ENCODE data around the gene UGT2B7. TPM values are rescaled to one million over a fixed set of nuclear protein-coding genes. Genes with fewer than 3 reads are reported as not detected.

Gene UGT2B7
- total and polyA plus RNA-seq, 11 donors, result not detected

- DNase-seq (no peak), ATAC-seq (no peak)
- TF ChIP-seq POLR2A (IDR thresholded peaks at IDR 0.05) (no peak), CTCF (IDR thresholded peaks at IDR 0.05) (no peak)
- no peak overlapping the region for H3K4me3 ChIP-seq
- no peaks in the 10 kb centered on the region for H3K4me1 ChIP-seq
- H3K9me3 ChIP-seq, result no peaks in the 10 kb centered on the region
- H3K27me3 ChIP-seq, result no peaks in the 10 kb centered on the region
- no peak overlapping the region for H3K27ac ChIP-seq
- no peaks in the 10 kb centered on the region for H3K36me3 ChIP-seq
- whole genome bisulfite sequencing, 4 donors, result 72 to 77% (median 74%) methylated on average over 6 of the region's 6 CpGs
- intact Hi-C loops (cut with DNase I), result no loop called here
These were observed 37.7 kb upstream of the UGT2B7 start for GRCh38 chr4:69058410-69059059.

GRCh38 chr4:69060651-69061308 lies 35.5 kb upstream of the UGT2B7 start:
- 67 to 86% (median 78%) methylated on average over 3 to 5 of the region's 5 CpGs for WGBS, 4 donors
- no peak for DNase-seq
- H3K9me3 ChIP-seq, result no peaks in the 10 kb centered on the region
- no peaks in the 10 kb centered on the region for H3K36me3 ChIP-seq
- H3K4me1 ChIP-seq, result no peaks in the 10 kb centered on the region
- H3K27me3 ChIP-seq, result no peaks in the 10 kb centered on the region
- no peak for ATAC-seq
- H3K27ac ChIP-seq, result no peak overlapping the region
- no peak overlapping the region for H3K4me3 ChIP-seq
- intact Hi-C loops (cut with DNase I), result loop anchor here in 1 of 10 donors (1.0 kb wide), 1 partner anchor 8 kb away; no protein-coding TSS in a partner anchor
- TF ChIP-seq CTCF (IDR thresholded peaks at IDR 0.05) (no peak), POLR2A (IDR thresholded peaks at IDR 0.05) (no peak)

GRCh38 chr4:69064391-69064790 lies 31.9 kb upstream of the UGT2B7 start:
- Histone ChIP-seq H3K9me3 (no peaks in the 10 kb centered on the region), H3K36me3 (no peaks in the 10 kb centered on the region), H3K27ac (no peak overlapping the region), H3K4me1 (no peaks in the 10 kb centered on the region), H3K4me3 (no peak overlapping the region), H3K27me3 (no peaks in the 10 kb centered on the region)
- intact Hi-C loops (cut with DNase I), result no loop called here
- DNase-seq, result no peak
- WGBS, 4 donors, result 77 to 82% (median 79%) methylated on average over 3 of the region's 3 CpGs
- TF ChIP-seq CTCF (IDR thresholded peaks at IDR 0.05) (no peak), POLR2A (IDR thresholded peaks at IDR 0.05) (no peak)
- no peak for ATAC-seq

GRCh38 chr4:69066945-69067344 lies 29.3 kb upstream of the UGT2B7 start:
- DNase-seq, result no peak
- H3K9me3 ChIP-seq, result no peaks in the 10 kb centered on the region

More at GRCh38 chr4:69066945-69067344, 29.3 kb upstream of the UGT2B7 start:
- Histone ChIP-seq H3K36me3 (no peaks in the 10 kb centered on the region), H3K4me1 (no peaks in the 10 kb centered on the region), H3K4me3 (no peak overlapping the region), H3K27me3 (no peaks in the 10 kb centered on the region), H3K27ac (no peak overlapping the region)
- no peak for TF ChIP-seq POLR2A (IDR thresholded peaks at IDR 0.05)
- ATAC-seq, result no peak
- intact Hi-C loops (cut with DNase I), result no loop called here
